IMR-90 (cell line): Measurements from ENCODE around the gene ACBD3. TPM values are rescaled to one million over a fixed set of nuclear protein-coding genes. Genes with fewer than 3 reads are reported as not detected.

Source experiments
- ATAC-seq: fragments of 200-7000 bp; cut with Tn5 transposase; 2 replicates; pipeline ENCODE4 v1.9.1; 2020; ENCODE audit warnings: low read depth, mild to moderate bottlenecking, moderate library complexity
- BruUV-seq: library from RNA; stranded (reverse); fragments of 400-500 nt; replicated peaks from 2 replicates; lab custom pipeline; 2021; lab: Mats Ljungman, UMichigan
- CTCF ChIA-PET: fragments of 300-600 bp; formaldehyde crosslinking; extraction: SDS; loops from one replicate; lab custom pipeline; 2021; ENCODE audit warnings: antibody characterized with exemption; lab: Yijun Ruan, JAX
- POLR2A ChIA-PET: fragments of 300-600 bp; sonication (Branson Sonifier 250); formaldehyde crosslinking; loops from one replicate; lab custom pipeline; 2022; ENCODE audit warnings: antibody characterized with exemption; ENCODE audit not compliant: unreplicated experiment; lab: Charles Lee
- DNase-seq: peaks from one replicate; pipeline ENCODE4 v3.0.0; 2013
- H2AFZ ChIP-seq: replicated peaks from 2 replicates; pipeline ENCODE3; 2013; ENCODE audit warnings: low read length, mild to moderate bottlenecking; ENCODE audit not compliant: poor library complexity
- H2AK5ac ChIP-seq: 2 replicates; pipeline ENCODE4 v1.6.1; 2013; ENCODE audit warnings: low read depth, low read length, inconsistent platforms
- H2AK9ac ChIP-seq: replicated peaks from 2 replicates; pipeline ENCODE3; 2013; ENCODE audit warnings: mild to moderate bottlenecking, low read depth, low read length, moderate library complexity; ENCODE audit not compliant: poor library complexity
- H2BK120ac ChIP-seq: 2 replicates; pipeline ENCODE4 v1.6.1; 2013; ENCODE audit warnings: low read depth, low read length, inconsistent platforms
- H2BK15ac ChIP-seq: 3 replicates; pipeline ENCODE4 v1.6.1; 2013; ENCODE audit warnings: low read depth, low read length, inconsistent platforms
- H2BK20ac ChIP-seq: 2 replicates; pipeline ENCODE4 v1.6.1; 2013; ENCODE audit warnings: low read depth, mild to moderate bottlenecking, inconsistent platforms, low read length, moderate library complexity
- H2BK5ac ChIP-seq: 2 replicates; pipeline ENCODE4 v1.6.1; 2013; ENCODE audit warnings: mild to moderate bottlenecking, low read depth, low read length, inconsistent platforms; ENCODE audit not compliant: poor library complexity, severe bottlenecking
- H3K14ac ChIP-seq: replicated peaks from 2 replicates; pipeline ENCODE4 v1.6.1; 2013; ENCODE audit warnings: low read depth, low read length, inconsistent platforms
- H3K18ac ChIP-seq: 2 replicates; pipeline ENCODE4 v1.6.1; 2013; ENCODE audit warnings: low read depth, low read length, control low read depth
- H3K23ac ChIP-seq: 2 replicates; pipeline ENCODE4 v1.6.1; 2013; ENCODE audit warnings: low read depth, low read length, inconsistent platforms
- H3K27ac ChIP-seq: 2 replicates; pipeline ENCODE4 v1.5.1; 2013; ENCODE audit warnings: mild to moderate bottlenecking, control low read depth, low read length; ENCODE audit not compliant: insufficient read depth
- H3K27me3 ChIP-seq: 2 replicates; pipeline ENCODE4 v1.6.1; 2013; ENCODE audit warnings: low read length; ENCODE audit not compliant: control insufficient read depth, insufficient read depth
- H3K36me3 ChIP-seq: 2 replicates; pipeline ENCODE4 v1.6.1; 2013; ENCODE audit warnings: low read length, mixed read lengths; ENCODE audit not compliant: control insufficient read depth, insufficient read depth
- H3K4ac ChIP-seq: 2 replicates; pipeline ENCODE4 v1.6.1; 2013; ENCODE audit warnings: low read depth, low read length, inconsistent platforms
- H3K4me1 ChIP-seq: 2 replicates; pipeline ENCODE4 v1.6.1; 2013; ENCODE audit warnings: low read length, mixed read lengths; ENCODE audit not compliant: control insufficient read depth, insufficient read depth
- H3K4me2 ChIP-seq: 2 replicates; pipeline ENCODE4 v1.6.1; 2013; ENCODE audit warnings: low read depth, mild to moderate bottlenecking, control low read depth, low read length, moderate library complexity
- H3K4me3 ChIP-seq: 2 replicates; pipeline ENCODE4 v1.5.1; 2013; ENCODE audit warnings: low read depth, mild to moderate bottlenecking, control low read depth, low read length, moderate library complexity; ENCODE audit not compliant: insufficient read depth
- H3K56ac ChIP-seq: 2 replicates; pipeline ENCODE4 v1.6.1; 2013; ENCODE audit warnings: low read length, inconsistent platforms; ENCODE audit not compliant: insufficient read depth; ENCODE audit errors: extremely low read depth
- H3K79me1 ChIP-seq, 2 experiments: 2 replicates each; pipeline ENCODE4 v1.6.1; 2013; ENCODE audit warnings: low read length in 2 of 2, inconsistent platforms in 1 of 2, low read depth in 1 of 2
- H3K9ac ChIP-seq: 2 replicates; pipeline ENCODE4 v1.6.1; 2013; ENCODE audit warnings: low read depth, low read length, control low read depth
- H3K9me1 ChIP-seq: 2 replicates; pipeline ENCODE4 v1.6.1; 2013; ENCODE audit warnings: low read length, inconsistent platforms; ENCODE audit not compliant: insufficient read depth
- H3K9me3 ChIP-seq: 2 replicates; pipeline ENCODE4 v1.6.1; 2013; ENCODE audit warnings: low read length; ENCODE audit not compliant: control insufficient read depth, insufficient read depth
- H4K20me1 ChIP-seq: 2 replicates; pipeline ENCODE4 v1.6.1; 2013; ENCODE audit warnings: low read length, inconsistent platforms; ENCODE audit not compliant: insufficient read depth
- H4K5ac ChIP-seq: 2 replicates; pipeline ENCODE4 v1.6.1; 2013; ENCODE audit warnings: mild to moderate bottlenecking, low read depth, low read length, control low read depth
- H4K8ac ChIP-seq, 2 experiments: 2 replicates each; pipeline ENCODE4 v1.6.1; 2013; ENCODE audit warnings: low read depth in 2 of 2, low read length in 2 of 2, control low read depth in 1 of 2, inconsistent platforms in 1 of 2
- H4K91ac ChIP-seq: 2 replicates; pipeline ENCODE4 v1.6.1; 2013; ENCODE audit warnings: low read depth, low read length, inconsistent platforms; ENCODE audit not compliant: insufficient read depth
- MAFK ChIP-seq: IDR thresholded peaks from 2 replicates; pipeline ENCODE4 v1.6.1; 2012; ENCODE audit warnings: low read depth, low read length, improper control_type of control experiment
- MAZ ChIP-seq: IDR thresholded peaks from 2 replicates; pipeline ENCODE4 v1.6.1; 2012; ENCODE audit warnings: low read depth, mild to moderate bottlenecking, low read length, improper control_type of control experiment, moderate library complexity, borderline replicate concordance
- POLR2A ChIP-seq: IDR thresholded peaks from 2 replicates; pipeline ENCODE4 v1.6.1; 2012; ENCODE audit warnings: mild to moderate bottlenecking, low read depth, low read length
- RAD21 ChIP-seq: IDR thresholded peaks from 2 replicates; pipeline ENCODE4 v1.6.1; 2012; ENCODE audit warnings: low read length, improper control_type of control experiment
- RFX5 ChIP-seq: IDR thresholded peaks from 2 replicates; pipeline ENCODE4 v1.8.0; 2012; ENCODE audit warnings: low read depth, mild to moderate bottlenecking, low read length, moderate library complexity
- dilution Hi-C: fragments of 300-500 bp; cut with HindIII; formaldehyde crosslinking; loops from one replicate; pipeline ENCODE4 v1.14.3; 2018; ENCODE audit warnings: low sequenced_read_pairs; ENCODE audit not compliant: unreplicated experiment
- in situ Hi-C: fragments of 300-500 bp; cut with MboI; formaldehyde crosslinking; loops from 3 replicates; pipeline ENCODE4 v1.14.3; 2019; ENCODE audit warnings: low sequenced_read_pairs, inconsistent platforms, mixed read lengths
- intact Hi-C: fragments of 100-400 bp; cut with micrococcal nuclease; formaldehyde crosslinking; loops from 2 replicates; pipeline ENCODE4 v1.10.0; 2022
- polyA plus RNA-seq, 3 experiments: library from polyadenylated mRNA; depleted of rRNA; stranded (reverse); fragments of >200 nt; gene quantifications; 2 replicates each; pipeline ENCODE4 v1.2.3, GENCODE V29; 2012; ENCODE audit warnings: low replicate concordance in 1 of 3
- total RNA-seq: library from RNA; depleted of rRNA; stranded (reverse); fragments of >200 nt; gene quantifications from 2 replicates; pipeline ENCODE4 v1.2.3, GENCODE V29; 2012

Gene ACBD3
- total and polyA plus RNA-seq, 2 of the 4 experiments (the other 2 are of a cell fraction), result 30.3 to 59.7 TPM

GRCh38 chr1:226148121-226148648 is 38.4 kb downstream of the ACBD3 start:
- dilution Hi-C loops, result no loop called here
- no peak for ATAC-seq
- Histone ChIP-seq H4K5ac (no peak overlapping the region), H3K4ac (no peak overlapping the region), H4K91ac (no peak overlapping the region), H2AK5ac (no peak overlapping the region), H2AK9ac (no peak overlapping the region), H2AFZ (no peak overlapping the region), H3K23ac (no peak overlapping the region), H2BK15ac (no peak overlapping the region), H4K20me1 (peaks cover 11% of the 10 kb centered on the region), H3K4me1 (no peaks in the 10 kb centered on the region), H3K79me1 (peaks cover 16 to 17% of the 10 kb centered on the region in 2 experiments; a peak in 3 of 4 replicates), H3K9me3 (no peaks in the 10 kb centered on the region), H3K27ac (no peak overlapping the region), H4K8ac (no peak overlapping the region), H3K56ac (no peak overlapping the region), H3K4me2 (no peak overlapping the region), H3K14ac (no peak overlapping the region), H3K27me3 (no peaks in the 10 kb centered on the region), H3K9ac (no peak overlapping the region), H2BK5ac (no peak overlapping the region), H3K9me1 (no peaks in the 10 kb centered on the region), H3K4me3 (no peak overlapping the region), H2BK20ac (no peak overlapping the region), H3K36me3 (peaks cover 33% of the 10 kb centered on the region), H2BK120ac (no peak overlapping the region), H3K18ac (no peak overlapping the region)
- intact Hi-C loops, result no loop called here
- no peak for DNase-seq
- POLR2A ChIA-PET, result no interaction called here
- CTCF ChIA-PET, result no interaction called here
- no TSS peak for BruUV-seq
- in situ Hi-C loops, result no loop called here
- no peak for TF ChIP-seq RFX5
- no peak for TF ChIP-seq MAZ
- no peak for TF ChIP-seq POLR2A
- no peak for TF ChIP-seq MAFK
- TF ChIP-seq RAD21, result no peak
